Amniotic stem cell (primary cell): ENCODE data around the gene CDH4.
"Not testable (repeated sequence)": the region's sequence is repeated elsewhere in the genome, so short reads cannot be mapped to it uniquely, and the experiment has no call there.

ENCODE experiments used
- DNase-seq: peaks from one replicate; lab custom pipeline; 2025; lab: John Stamatoyannopoulos, UW

Gene CDH4

GRCh38 chr20:61459705-61460104 is 207.6 kb downstream of the CDH4 start:
- DNase-seq: no peak

- DNase-seq: no peak
These were observed 208.4 kb downstream of the CDH4 start for GRCh38 chr20:61460261-61461052.

- DNase-seq: no peak
These were observed 209.4 kb downstream of the CDH4 start for GRCh38 chr20:61461461-61461860.

- no peak for DNase-seq
These were observed 212.5 kb downstream of the CDH4 start for GRCh38 chr20:61464307-61465303.

- no peak for DNase-seq
These were observed 223.7 kb downstream of the CDH4 start for GRCh38 chr20:61475729-61476128.

- DNase-seq: no peak
These were observed 224.9 kb downstream of the CDH4 start for GRCh38 chr20:61476956-61477355.

- no peak for DNase-seq
These were observed 225.4 kb downstream of the CDH4 start for GRCh38 chr20:61477451-61477861.

GRCh38 chr20:61478094-61478493 is 226.0 kb downstream of the CDH4 start:
- no peak for DNase-seq

GRCh38 chr20:61478611-61479305 is 226.7 kb downstream of the CDH4 start:
- DNase-seq: no peak

- DNase-seq: not testable (repeated sequence)
These were observed 227.4 kb downstream of the CDH4 start for GRCh38 chr20:61479433-61479832.

- no peak for DNase-seq
These were observed 228.2 kb downstream of the CDH4 start for GRCh38 chr20:61480158-61480825.

GRCh38 chr20:61482056-61482887 is 230.2 kb downstream of the CDH4 start:
- no peak for DNase-seq

- no peak for DNase-seq
These were observed 230.8 kb downstream of the CDH4 start for GRCh38 chr20:61482901-61483300.

GRCh38 chr20:61483336-61484067 is 231.4 kb downstream of the CDH4 start:
- DNase-seq: no peak

GRCh38 chr20:61486198-61486597 is 234.1 kb downstream of the CDH4 start:
- DNase-seq: no peak

GRCh38 chr20:61487346-61487996 is 235.4 kb downstream of the CDH4 start:
- no peak for DNase-seq

- no peak for DNase-seq
These were observed 235.9 kb downstream of the CDH4 start for GRCh38 chr20:61487997-61488371.

GRCh38 chr20:61490721-61491120 is 238.7 kb downstream of the CDH4 start:
- no peak for DNase-seq

- DNase-seq: no peak
These were observed 240.0 kb downstream of the CDH4 start for GRCh38 chr20:61492065-61492464.
